HUES64 (cell line): Measurements from ENCODE around the gene XCR1.

ENCODE experiments used
- H3K27ac ChIP-seq: 2 replicates; pipeline ENCODE4 v1.7.0; 2013; ENCODE audit warnings: low read depth, low read length, inconsistent platforms
- H3K27me3 ChIP-seq: 2 replicates; pipeline ENCODE4 v1.6.1; 2013; ENCODE audit warnings: mild to moderate bottlenecking, low read length; ENCODE audit not compliant: insufficient read depth
- H3K36me3 ChIP-seq: 2 replicates; pipeline ENCODE4 v1.6.1; 2013; ENCODE audit warnings: mild to moderate bottlenecking, low read length; ENCODE audit not compliant: insufficient read depth
- H3K4me1 ChIP-seq: 2 replicates; pipeline ENCODE4 v1.6.1; 2013; ENCODE audit warnings: mild to moderate bottlenecking, low read length, moderate library complexity; ENCODE audit not compliant: insufficient read depth
- H3K4me3 ChIP-seq: 2 replicates; pipeline ENCODE4 v1.5.1; 2013; ENCODE audit warnings: mild to moderate bottlenecking, low read length, moderate library complexity
- H3K9ac ChIP-seq: 2 replicates; pipeline ENCODE4 v1.6.1; 2013; ENCODE audit warnings: mild to moderate bottlenecking, low read depth, low read length
- H3K9me3 ChIP-seq: 2 replicates; pipeline ENCODE4 v1.6.1; 2013; ENCODE audit warnings: low read depth, low read length; ENCODE audit not compliant: insufficient read depth
- WGBS: fragments of 150-250, 120-280 bp; methylation state at CpG from one replicate; pipeline ENCODE4 v1.1.7; 2013; ENCODE audit warnings: missing lambda C conversion rate; 5-methylcytosine and 5-hydroxymethylcytosine counted together

XCR1 gene

GRCh38 chr3:45988362-45988761 is 38.9 kb downstream of the XCR1 start:
- no peaks in the 10 kb centered on the region for H3K27me3 ChIP-seq
- no peak overlapping the region for H3K27ac ChIP-seq
- H3K4me1 ChIP-seq = peaks cover 21% of the 10 kb centered on the region
- peaks cover 22% of the 10 kb centered on the region for H3K36me3 ChIP-seq
- 93% methylated on average over 4 of the region's 4 CpGs for WGBS
- no peak overlapping the region for H3K4me3 ChIP-seq
- H3K9me3 ChIP-seq = no peaks in the 10 kb centered on the region
- no peak overlapping the region for H3K9ac ChIP-seq

GRCh38 chr3:45987368-45988291 is 39.7 kb downstream of the XCR1 start:
- no peak overlapping the region for H3K27ac ChIP-seq
- H3K4me1 ChIP-seq = peaks cover 14% of the 10 kb centered on the region
- WGBS = 89% methylated on average over 8 of the region's 8 CpGs
- no peaks in the 10 kb centered on the region for H3K27me3 ChIP-seq
- peaks cover 29% of the 10 kb centered on the region for H3K36me3 ChIP-seq
- H3K9ac ChIP-seq = no peak overlapping the region
- H3K9me3 ChIP-seq = no peaks in the 10 kb centered on the region
- H3K4me3 ChIP-seq = no peak overlapping the region

- no peaks in the 10 kb centered on the region for H3K27me3 ChIP-seq
- H3K4me1 ChIP-seq = 0 out of 2 replicates have a peak, but pooled peaks cover 4% of the 10 kb centered on the region
- WGBS = 81% methylated on average over 5 of the region's 5 CpGs
- no peaks in the 10 kb centered on the region for H3K9me3 ChIP-seq
- no peak overlapping the region for H3K27ac ChIP-seq
- no peak overlapping the region for H3K4me3 ChIP-seq
- no peak overlapping the region; the same call in 1 of the 2 replicates for H3K9ac ChIP-seq
- H3K36me3 ChIP-seq = peaks cover 41% of the 10 kb centered on the region
Measured at GRCh38 chr3:45986303-45986982, 40.8 kb downstream of the XCR1 start.

- H3K27me3 ChIP-seq = no peaks in the 10 kb centered on the region
- H3K9ac ChIP-seq = no peak overlapping the region; the same call in 1 of the 2 replicates
- H3K4me3 ChIP-seq = no peak overlapping the region
- no peak overlapping the region for H3K27ac ChIP-seq
- H3K9me3 ChIP-seq = no peaks in the 10 kb centered on the region
- peaks cover 48% of the 10 kb centered on the region for H3K36me3 ChIP-seq
- WGBS = 96% methylated on average over 13 of the region's 13 CpGs
- 0 out of 2 replicates have a peak, but pooled peaks cover 4% of the 10 kb centered on the region for H3K4me1 ChIP-seq
Measured at GRCh38 chr3:45985532-45986302, 41.6 kb downstream of the XCR1 start.

GRCh38 chr3:45984331-45985312 is 42.7 kb downstream of the XCR1 start:
- H3K27me3 ChIP-seq = no peaks in the 10 kb centered on the region
- no peak overlapping the region for H3K27ac ChIP-seq
- 94% methylated on average over 8 of the region's 8 CpGs for WGBS
- H3K4me3 ChIP-seq = no peak overlapping the region
- H3K9ac ChIP-seq = no peak overlapping the region
- H3K36me3 ChIP-seq = peaks cover 58% of the 10 kb centered on the region
- H3K9me3 ChIP-seq = no peaks in the 10 kb centered on the region
- 0 out of 2 replicates have a peak, but pooled peaks cover 4% of the 10 kb centered on the region for H3K4me1 ChIP-seq

- Histone ChIP-seq H3K4me3 (no peak overlapping the region), H3K9me3 (no peaks in the 10 kb centered on the region), H3K4me1 (0 out of 2 replicates have a peak, but pooled peaks cover under 1% of the 10 kb centered on the region), H3K27me3 (no peaks in the 10 kb centered on the region), H3K9ac (no peak overlapping the region), H3K36me3 (peaks cover 65% of the 10 kb centered on the region), H3K27ac (no peak overlapping the region)
- WGBS = 92% methylated on average over 3 of the region's 3 CpGs
Measured at GRCh38 chr3:45983770-45984169, 43.5 kb downstream of the XCR1 start.

GRCh38 chr3:45981346-45982074 is 45.8 kb downstream of the XCR1 start:
- no peak overlapping the region for H3K27ac ChIP-seq
- peaks cover 86% of the 10 kb centered on the region for H3K36me3 ChIP-seq
- H3K9me3 ChIP-seq = no peaks in the 10 kb centered on the region
- no peak overlapping the region for H3K4me3 ChIP-seq
- H3K4me1 ChIP-seq = no peaks in the 10 kb centered on the region
- no peak overlapping the region for H3K9ac ChIP-seq
- H3K27me3 ChIP-seq = no peaks in the 10 kb centered on the region
- WGBS = 93% methylated on average over 2 of the region's 2 CpGs

GRCh38 chr3:45980819-45981218 is 46.5 kb downstream of the XCR1 start:
- no peak overlapping the region for H3K9ac ChIP-seq
- WGBS = 96% methylated on average over 2 of the region's 2 CpGs

GRCh38 chr3:45980229-45980813 is 47.0 kb downstream of the XCR1 start:
- Histone ChIP-seq H3K4me3 (no peak overlapping the region), H3K27me3 (no peaks in the 10 kb centered on the region), H3K27ac (no peak overlapping the region), H3K9ac (no peak overlapping the region), H3K9me3 (no peaks in the 10 kb centered on the region), H3K36me3 (peaks cover 92% of the 10 kb centered on the region), H3K4me1 (no peaks in the 10 kb centered on the region)
- 91% methylated on average over 6 of the region's 7 CpGs for WGBS

More at GRCh38 chr3:45980819-45981218, 46.5 kb downstream of the XCR1 start:
- Histone ChIP-seq H3K36me3 (peaks cover 91% of the 10 kb centered on the region), H3K27ac (no peak overlapping the region), H3K4me3 (no peak overlapping the region), H3K4me1 (no peaks in the 10 kb centered on the region), H3K9me3 (no peaks in the 10 kb centered on the region), H3K27me3 (no peaks in the 10 kb centered on the region)
